ENCODE measurements around the gene NCOA1. TPM values are rescaled to one million over a fixed set of nuclear protein-coding genes. Genes with fewer than 3 reads are reported as not detected.

The NCOA1 gene
- total RNA-seq, 4 donors from 2014 or later, result 41.3 to 69.6 (median 54.8) TPM

DNA sequence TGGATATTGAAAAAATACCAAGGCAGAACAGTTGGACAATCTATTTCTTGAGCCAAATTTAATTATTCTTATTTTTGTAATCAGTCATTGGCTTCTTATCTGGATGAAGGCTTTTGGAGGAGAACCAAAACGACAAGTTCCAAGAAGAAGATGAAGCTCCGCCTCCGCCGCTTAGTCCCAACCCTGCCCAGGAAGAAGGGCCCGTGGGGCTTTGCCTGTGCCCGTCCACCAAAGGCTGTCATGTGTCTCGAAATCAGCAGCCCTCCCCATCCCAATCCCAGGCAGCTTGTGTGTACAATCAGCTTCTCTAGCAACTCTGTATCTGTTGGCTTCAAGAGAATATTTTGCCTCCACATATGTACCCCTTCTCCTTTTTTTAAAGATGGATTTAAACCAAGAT, 277.5 kb downstream of the NCOA1 start:
- no peaks in the 10 kb centered on the region for H3K27me3 ChIP-seq
- no peak for DNase-seq
- TF ChIP-seq CTCF (IDR thresholded peaks at IDR 0.05), result no peak
- TF ChIP-seq POLR2A (IDR thresholded peaks at IDR 0.05), result no peak
- no peak overlapping the region for H3K27ac ChIP-seq
- H3K9me3 ChIP-seq, result no peaks in the 10 kb centered on the region
- no peaks in the 10 kb centered on the region for H3K4me1 ChIP-seq
- peaks cover 0 to 40% (median 0%) of the 10 kb centered on the region in 3 donors for H3K36me3 ChIP-seq
- no peak overlapping the region for H3K4me3 ChIP-seq

DNA sequence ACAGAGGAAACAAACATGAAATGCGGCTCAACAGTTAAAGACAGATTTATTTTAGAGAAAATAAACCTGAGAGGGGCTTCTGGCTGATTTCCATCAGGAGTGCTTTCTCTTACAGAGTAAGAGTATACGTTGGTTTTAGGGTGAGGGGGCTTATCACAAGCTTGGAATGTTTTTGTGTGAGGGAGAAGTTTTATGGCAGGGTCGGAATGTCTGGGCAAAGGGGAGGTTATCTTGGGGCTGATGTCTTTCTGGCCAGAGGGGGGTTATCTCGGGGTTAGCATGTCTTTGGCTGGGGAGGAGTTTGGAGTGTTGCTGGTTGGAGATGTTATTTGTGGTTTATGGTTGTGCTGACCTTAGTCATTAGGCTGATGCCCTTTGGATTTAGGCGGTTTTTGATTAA, 280.0 kb downstream of the NCOA1 start:
- Histone ChIP-seq H3K36me3 (peaks cover 0 to 21% (median 0%) of the 10 kb centered on the region in 3 donors), H3K27ac (no peak overlapping the region), H3K27me3 (no peaks in the 10 kb centered on the region), H3K4me1 (no peaks in the 10 kb centered on the region), H3K4me3 (no peak overlapping the region), H3K9me3 (no peaks in the 10 kb centered on the region)
- TF ChIP-seq POLR2A (IDR thresholded peaks at IDR 0.05) (no peak), CTCF (IDR thresholded peaks at IDR 0.05) (no peak)
- DNase-seq, result no peak

DNA sequence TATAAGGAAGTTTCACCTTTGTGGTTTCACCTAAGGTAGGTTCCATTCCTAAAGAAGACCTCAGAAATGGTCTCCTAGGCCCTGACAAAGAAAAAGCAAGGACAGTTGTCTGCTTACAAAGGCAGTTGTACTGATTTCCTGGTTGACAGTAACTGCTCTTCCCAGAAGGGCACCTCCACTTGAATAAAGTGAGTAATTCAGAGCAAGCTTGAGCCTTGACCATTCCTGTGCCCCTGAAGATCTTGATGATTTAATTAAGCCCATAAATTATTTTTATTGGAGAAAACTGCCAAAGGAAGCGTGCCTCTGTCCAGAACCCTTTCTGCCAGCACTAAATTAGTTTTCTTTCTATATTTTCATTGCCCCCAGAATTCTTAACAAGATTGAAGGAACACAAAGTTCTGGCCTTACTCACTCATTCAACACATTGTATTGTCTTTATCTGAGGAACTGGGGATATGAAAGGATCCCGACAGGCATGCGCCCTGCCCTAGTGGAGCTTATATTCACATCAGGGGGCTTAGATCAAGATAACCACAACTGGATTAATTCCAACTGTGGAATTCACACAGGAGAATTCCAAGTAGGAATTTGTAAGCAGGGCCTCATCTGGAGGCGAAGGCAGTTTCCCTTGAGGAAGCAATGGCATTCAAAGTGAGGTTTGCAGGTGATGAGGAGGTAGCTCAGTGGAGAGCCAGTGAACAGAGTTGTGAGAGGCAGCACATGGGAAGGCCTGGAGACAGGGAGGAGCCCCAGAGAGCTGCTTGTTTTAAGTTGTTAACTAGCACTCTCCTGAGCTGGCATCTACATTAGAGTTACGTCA, 280.9 kb downstream of the NCOA1 start:
- TF ChIP-seq CTCF (IDR thresholded peaks at IDR 0.05) (no peak), POLR2A (IDR thresholded peaks at IDR 0.05) (no peak)
- Histone ChIP-seq H3K4me3 (no peak overlapping the region), H3K36me3 (peaks cover 0 to 21% (median 0%) of the 10 kb centered on the region in 3 donors), H3K27me3 (no peaks in the 10 kb centered on the region), H3K9me3 (no peaks in the 10 kb centered on the region), H3K4me1 (no peaks in the 10 kb centered on the region), H3K27ac (no peak overlapping the region)
- DNase-seq, result no peak

GRCh38 chr2:24774373-24774772, 283.3 kb downstream of the NCOA1 start:
- no peaks in the 10 kb centered on the region for H3K27me3 ChIP-seq
- no peak for TF ChIP-seq CTCF (IDR thresholded peaks at IDR 0.05)
- TF ChIP-seq POLR2A (IDR thresholded peaks at IDR 0.05), result no peak
- H3K4me3 ChIP-seq, result no peak overlapping the region
- H3K36me3 ChIP-seq, result peaks cover 0 to 7% (median 0%) of the 10 kb centered on the region in 3 donors
- no peak overlapping the region for H3K27ac ChIP-seq
- no peak for DNase-seq
- H3K4me1 ChIP-seq, result no peaks in the 10 kb centered on the region
- H3K9me3 ChIP-seq, result no peaks in the 10 kb centered on the region

DNA sequence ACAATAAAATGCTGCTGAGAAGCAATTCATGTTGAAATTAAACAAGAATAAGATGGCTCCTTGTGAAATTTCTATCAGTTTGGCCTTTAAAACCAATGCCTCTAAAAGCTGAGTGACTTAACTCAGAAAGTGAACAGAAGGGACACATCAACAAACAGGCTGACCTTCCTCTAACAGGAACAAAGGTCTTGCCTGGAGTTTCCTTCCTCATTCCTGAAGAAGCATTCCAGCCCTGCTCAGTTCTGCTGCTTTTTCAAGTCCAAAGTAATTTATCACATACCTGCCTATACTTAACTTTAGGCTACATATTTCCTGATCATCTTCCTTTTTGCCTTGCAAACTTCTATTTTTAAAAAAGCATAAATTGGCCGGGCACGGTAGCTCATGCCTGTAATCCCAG, 288.1 kb downstream of the NCOA1 start:
- no peak for DNase-seq
- no peak overlapping the region for H3K4me3 ChIP-seq
- H3K9me3 ChIP-seq, result no peaks in the 10 kb centered on the region
- H3K4me1 ChIP-seq, result no peaks in the 10 kb centered on the region
- no peak overlapping the region for H3K27ac ChIP-seq
- no peaks in the 10 kb centered on the region for H3K27me3 ChIP-seq
- no peaks in the 10 kb centered on the region for H3K36me3 ChIP-seq
- TF ChIP-seq POLR2A (IDR thresholded peaks at IDR 0.05) (no peak), CTCF (IDR thresholded peaks at IDR 0.05) (no peak)
